Neural cell (in vitro differentiated cells): ENCODE data around the gene ADI1. TPM values are rescaled to one million over a fixed set of nuclear protein-coding genes. Genes with fewer than 3 reads are reported as not detected.
"Not testable (repeated sequence)": the region's sequence is repeated elsewhere in the genome, so short reads cannot be mapped to it uniquely, and the experiment has no call there.

Experiments
- H2AFZ ChIP-seq: fragments of 200-600, 300-800 bp; sonication (generic), shearing (Covaris generic); 2 replicates; pipeline ENCODE4 v1.6.0; 2014; ENCODE audit warnings: low read depth, mild to moderate bottlenecking, antibody characterized with exemption, low read length, moderate library complexity
- H3F3A ChIP-seq: fragments of 200-600 bp; shearing (Covaris generic); 2 replicates; pipeline ENCODE4 v1.6.1; 2016; ENCODE audit warnings: mild to moderate bottlenecking, moderate library complexity, mixed read lengths, antibody characterized with exemption, low read length; ENCODE audit not compliant: insufficient read depth, poor library complexity, severe bottlenecking
- H3K27ac ChIP-seq: fragments of 200-600, 300-800 bp; sonication (generic), shearing (Covaris generic); 2 replicates; pipeline ENCODE4 v1.5.1; 2014; ENCODE audit warnings: mild to moderate bottlenecking, low read length, moderate library complexity
- H3K27me3 ChIP-seq: fragments of 300-800, 200-600 bp; sonication (generic), shearing (Covaris generic); 2 replicates; pipeline ENCODE4 v1.6.0; 2014; ENCODE audit warnings: mild to moderate bottlenecking, low read depth, low read length, moderate library complexity; ENCODE audit not compliant: insufficient read depth
- H3K36me3 ChIP-seq: fragments of 300-800, 200-600 bp; sonication (generic), shearing (Covaris generic); 2 replicates; pipeline ENCODE4 v1.5.1; 2014; ENCODE audit warnings: mild to moderate bottlenecking, antibody characterized with exemption, low read length, moderate library complexity; ENCODE audit not compliant: insufficient read depth
- H3K4me2 ChIP-seq: fragments of 300-800, 200-600 bp; sonication (generic), shearing (Covaris generic); 2 replicates; pipeline ENCODE4 v1.6.0; 2014; ENCODE audit warnings: mild to moderate bottlenecking, low read length
- H3K4me3 ChIP-seq: fragments of 300-800, 200-600 bp; sonication (generic), shearing (Covaris generic); 2 replicates; pipeline ENCODE4 v1.5.1; 2014; ENCODE audit warnings: mild to moderate bottlenecking, low read length, moderate library complexity
- H3K79me2 ChIP-seq: fragments of 200-600 bp; shearing (Covaris generic); replicated peaks from 2 replicates; pipeline ENCODE4 v1.6.0; 2014; ENCODE audit warnings: mild to moderate bottlenecking, low read length, moderate library complexity; ENCODE audit not compliant: insufficient read depth
- H3K9ac ChIP-seq: fragments of 300-800, 200-600 bp; sonication (generic), shearing (Covaris generic); 2 replicates; pipeline ENCODE4 v1.6.1; 2016; ENCODE audit warnings: mild to moderate bottlenecking, low read length, mixed read lengths
- H3K9me2 ChIP-seq: fragments of 200-600 bp; shearing (Covaris generic); 2 replicates; pipeline ENCODE4 v1.6.1; 2016; ENCODE audit warnings: mild to moderate bottlenecking, low read length, mixed read lengths; ENCODE audit not compliant: insufficient read depth
- H3K9me3 ChIP-seq: fragments of 200-600, 300-800 bp; sonication (generic), shearing (Covaris generic); 2 replicates; pipeline ENCODE4 v1.6.1; 2016; ENCODE audit warnings: mild to moderate bottlenecking, mixed run types, low read length, moderate library complexity, mixed read lengths
- H4K20me1 ChIP-seq: fragments of 200-600 bp; shearing (Covaris generic); 2 replicates; pipeline ENCODE4 v1.6.1; 2016; ENCODE audit warnings: mild to moderate bottlenecking, mixed run types; ENCODE audit not compliant: insufficient read depth
- CTCF ChIP-seq: fragments of 450-650 bp; IDR thresholded peaks from 2 replicates; pipeline ENCODE4 v1.5.1; 2014; ENCODE audit warnings: antibody characterized with exemption, mild to moderate bottlenecking, moderate library complexity; ENCODE audit not compliant: poor library complexity, severe bottlenecking
- EP300 ChIP-seq: fragments of 450-650 bp; conservative IDR thresholded peaks from 2 replicates; pipeline ENCODE4 v1.6.1; 2014; ENCODE audit warnings: antibody characterized with exemption, mild to moderate bottlenecking, moderate library complexity; ENCODE audit not compliant: poor library complexity, severe bottlenecking
- EZH2 ChIP-seq: fragments of 200-600, 300-800 bp; shearing (Covaris generic), sonication (generic); IDR thresholded peaks from 2 replicates; pipeline ENCODE4 v1.6.1; 2014; ENCODE audit warnings: antibody characterized with exemption, low read length, borderline replicate concordance, mild to moderate bottlenecking; ENCODE audit not compliant: insufficient read depth, poor library complexity, severe bottlenecking
- MXI1 ChIP-seq: fragments of 450-650 bp; conservative IDR thresholded peaks from 2 replicates; pipeline ENCODE4 v1.6.1; 2014; ENCODE audit warnings: antibody characterized with exemption, mild to moderate bottlenecking; ENCODE audit not compliant: poor library complexity, severe bottlenecking
- POLR2AphosphoS5 ChIP-seq: IDR thresholded peaks from 2 replicates; pipeline ENCODE4 v1.6.1; 2012
- RAD21 ChIP-seq: fragments of 450-650 bp; conservative IDR thresholded peaks from 2 replicates; pipeline ENCODE4 v1.6.1; 2014; ENCODE audit warnings: antibody characterized with exemption, mild to moderate bottlenecking, moderate library complexity
- REST ChIP-seq: IDR thresholded peaks from 2 replicates; pipeline ENCODE4 v1.6.1; 2012; ENCODE audit warnings: borderline replicate concordance
- SMC3 ChIP-seq: fragments of 450-650 bp; conservative IDR thresholded peaks from 2 replicates; pipeline ENCODE4 v1.6.1; 2014; ENCODE audit warnings: antibody characterized with exemption, mild to moderate bottlenecking, moderate library complexity; ENCODE audit not compliant: poor library complexity
- TAF1 ChIP-seq: IDR thresholded peaks from 2 replicates; pipeline ENCODE4 v1.6.1; 2012; ENCODE audit warnings: low read depth
- polyA plus RNA-seq: library from polyadenylated mRNA; depleted of rRNA; stranded (reverse); fragments of >200 nt; gene quantifications from 2 replicates; pipeline ENCODE4 v1.2.3, GENCODE V29; 2014

The ADI1 gene
- polyA plus RNA-seq, 1 donor from 2014 or later = 23.9 TPM

- H3K9ac ChIP-seq = no peak overlapping the region
- no peak overlapping the region for H3K4me3 ChIP-seq
Observed at GRCh38 chr2:3503046-3503445, 16.3 kb downstream of the ADI1 start.

DNA sequence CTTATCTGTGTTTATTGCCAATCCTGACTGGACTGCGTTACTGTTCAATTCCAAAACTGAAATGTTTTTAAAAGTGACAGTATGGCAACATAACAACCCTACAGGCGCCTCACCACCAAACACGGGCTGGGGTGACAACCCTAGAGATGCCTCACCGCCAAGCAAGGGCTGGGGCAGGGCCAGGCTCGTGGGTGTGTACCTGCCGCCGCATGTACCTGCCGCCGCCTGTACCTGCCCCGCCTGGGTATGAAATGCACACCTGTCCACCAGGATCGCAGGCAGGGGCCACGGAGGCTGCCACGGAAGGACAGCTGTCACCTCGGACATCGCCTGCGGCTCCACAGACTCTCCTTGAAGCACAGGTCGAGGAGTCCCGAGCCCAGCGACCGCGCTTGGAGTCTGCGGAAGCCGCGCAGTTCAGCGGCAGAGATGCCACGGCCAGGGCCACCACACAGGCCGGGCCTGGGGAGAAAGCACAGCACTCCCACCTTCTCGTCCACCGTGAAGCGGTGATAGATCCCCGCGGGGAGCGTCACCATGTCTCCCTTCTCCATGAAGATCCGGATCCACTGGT, 18.9 kb downstream of the ADI1 start:
- Histone ChIP-seq H3K4me3 (no peak overlapping the region), H3K27ac (no peak overlapping the region), H3K36me3 (no peaks in the 10 kb centered on the region), H3F3A (no peaks in the 10 kb centered on the region), H3K9me3 (no peaks in the 10 kb centered on the region), H3K9ac (no peak overlapping the region), H4K20me1 (no peaks in the 10 kb centered on the region), H2AFZ (no peak overlapping the region), H3K79me2 (no peaks in the 10 kb centered on the region), H3K27me3 (no peaks in the 10 kb centered on the region), H3K9me2 (no peaks in the 10 kb centered on the region), H3K4me2 (no peak overlapping the region)
- TF ChIP-seq CTCF (no peak), EP300 (no peak), MXI1 (no peak), TAF1 (no peak)

More at GRCh38 chr2:3503046-3503445, 16.3 kb downstream of the ADI1 start:
- Histone ChIP-seq H3K79me2 (no peaks in the 10 kb centered on the region), H3K4me2 (no peak overlapping the region), H3K9me3 (no peaks in the 10 kb centered on the region), H2AFZ (no peak overlapping the region), H3K9me2 (no peaks in the 10 kb centered on the region), H3F3A (no peaks in the 10 kb centered on the region), H4K20me1 (no peaks in the 10 kb centered on the region), H3K36me3 (no peaks in the 10 kb centered on the region), H3K27ac (no peak overlapping the region), H3K27me3 (no peaks in the 10 kb centered on the region)
- TF ChIP-seq SMC3 = no peak
- TF ChIP-seq TAF1 = no peak
- no peak for TF ChIP-seq MXI1
- no peak for TF ChIP-seq RAD21

- no peaks in the 10 kb centered on the region for H3K79me2 ChIP-seq
- H3K4me3 ChIP-seq = no peak overlapping the region
- no peaks in the 10 kb centered on the region for H4K20me1 ChIP-seq
- no peak overlapping the region for H3K9ac ChIP-seq
- H2AFZ ChIP-seq = no peak overlapping the region
- H3F3A ChIP-seq = no peaks in the 10 kb centered on the region
- no peak overlapping the region for H3K4me2 ChIP-seq
- H3K27ac ChIP-seq = no peak overlapping the region
- H3K36me3 ChIP-seq = no peaks in the 10 kb centered on the region
- no peaks in the 10 kb centered on the region for H3K9me3 ChIP-seq
- no peaks in the 10 kb centered on the region for H3K27me3 ChIP-seq
- H3K9me2 ChIP-seq = no peaks in the 10 kb centered on the region
- TF ChIP-seq MXI1 (no peak), EP300 (no peak), REST (no peak), SMC3 (no peak), POLR2AphosphoS5 (no peak), RAD21 (no peak), CTCF (no peak), TAF1 (no peak), EZH2 (no peak)
Observed at GRCh38 chr2:3498783-3499394, 20.4 kb downstream of the ADI1 start.

- H3K36me3 ChIP-seq, H4K20me1 ChIP-seq, H3K4me2 ChIP-seq, H3F3A ChIP-seq, H3K9ac ChIP-seq, H3K79me2 ChIP-seq, H3K9me3 ChIP-seq, H3K27ac ChIP-seq, H3K4me3 ChIP-seq, H2AFZ ChIP-seq, H3K27me3 ChIP-seq, H3K9me2 ChIP-seq: not testable (repeated sequence)
Observed at GRCh38 chr2:3496708-3497080, 22.6 kb downstream of the ADI1 start.
